HK-2 (cell line): ENCODE measurements around the gene ERCC2.

Source experiments
- DNase-seq: peaks from one replicate; pipeline ENCODE4 v3.0.0-alpha.2; 2018; ENCODE audit not compliant: unreplicated experiment

The ERCC2 gene

DNA sequence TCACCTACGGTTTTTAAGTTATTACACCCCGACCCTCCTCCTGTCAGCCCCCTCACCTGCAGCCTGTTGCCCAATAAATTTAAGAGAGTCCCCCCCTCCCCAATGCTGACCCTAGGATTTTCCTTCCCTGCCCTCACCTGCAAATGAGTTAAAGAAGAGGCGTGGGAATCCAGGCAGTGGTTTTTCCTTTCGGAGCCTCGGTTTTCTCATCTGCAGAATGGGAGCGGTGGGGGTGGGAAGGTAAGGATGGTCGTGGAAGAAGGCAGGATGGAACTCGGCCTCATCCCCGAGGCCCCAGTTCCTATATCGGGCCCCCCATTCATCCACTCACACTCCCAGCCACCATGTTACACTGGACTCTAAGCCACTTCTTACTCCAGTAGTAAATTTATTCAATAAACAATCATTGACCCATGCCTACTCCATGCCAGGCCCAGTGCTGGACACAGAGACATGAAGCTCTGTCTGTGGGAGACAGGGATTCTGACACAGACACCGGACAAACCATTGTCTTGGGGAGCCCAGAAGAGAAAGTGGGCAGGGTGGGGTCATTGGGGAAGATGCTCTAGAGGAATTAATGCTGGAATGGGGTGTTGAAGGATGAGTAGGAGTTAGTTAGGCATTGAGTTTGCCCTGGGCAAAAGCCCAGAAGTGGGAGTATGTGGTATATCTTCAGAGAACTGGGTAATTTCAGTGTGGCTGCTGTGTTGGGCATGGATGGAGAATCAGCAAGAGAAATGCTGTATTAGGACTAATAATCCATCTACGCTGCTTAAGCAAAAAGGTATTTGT is 66.9 kb downstream of the ERCC2 start:
- no peak for DNase-seq

- no peak for DNase-seq
Measured at GRCh38 chr19:45302416-45302815, 68.0 kb downstream of the ERCC2 start.
